Trophoblast cell (in vitro differentiated cells and primary cell): ENCODE data around the gene SLA2.
A peak's percentile ranks its signal among the peaks of the same experiment; 100 is the strongest.

Source experiments
- DNase-seq, 2 donors: peaks; one replicate each; pipeline ENCODE4 v3.0.0-alpha.2; 2016
- H2AFZ ChIP-seq: 2 replicates; pipeline ENCODE4 v1.6.1; 2013; ENCODE audit warnings: low read length, moderate library complexity, mild to moderate bottlenecking; ENCODE audit not compliant: insufficient read depth, poor library complexity
- H2AK5ac ChIP-seq: 2 replicates; pipeline ENCODE4 v1.6.1; 2013; ENCODE audit warnings: mild to moderate bottlenecking, low read length
- H2BK120ac ChIP-seq: 2 replicates; pipeline ENCODE4 v1.6.1; 2013; ENCODE audit warnings: low read length, mild to moderate bottlenecking, moderate library complexity; ENCODE audit not compliant: insufficient read depth, poor library complexity
- H2BK12ac ChIP-seq: 2 replicates; pipeline ENCODE4 v1.6.1; 2013; ENCODE audit warnings: mild to moderate bottlenecking, low read length, moderate library complexity
- H2BK5ac ChIP-seq: 2 replicates; pipeline ENCODE4 v1.6.1; 2013; ENCODE audit warnings: low read length, low read depth, moderate library complexity, mild to moderate bottlenecking; ENCODE audit not compliant: poor library complexity
- H3K14ac ChIP-seq: 2 replicates; pipeline ENCODE4 v1.6.1; 2013; ENCODE audit warnings: mild to moderate bottlenecking, low read length
- H3K18ac ChIP-seq: 2 replicates; pipeline ENCODE4 v1.6.1; 2013; ENCODE audit warnings: mild to moderate bottlenecking, low read length
- H3K23ac ChIP-seq: 2 replicates; pipeline ENCODE4 v1.6.1; 2013; ENCODE audit warnings: low read length
- H3K27ac ChIP-seq: 2 replicates; pipeline ENCODE4 v1.5.1; 2013; ENCODE audit warnings: low read depth, mild to moderate bottlenecking, inconsistent platforms, low read length, moderate library complexity
- H3K27me3 ChIP-seq: 2 replicates; pipeline ENCODE4 v1.6.1; 2013; ENCODE audit warnings: inconsistent platforms, mild to moderate bottlenecking, low read length, moderate library complexity; ENCODE audit not compliant: insufficient read depth
- H3K36me3 ChIP-seq, 2 experiments: 1 replicate in 1 of 2; 2 replicates in 1 of 2; pipeline ENCODE4 v1.6.1; 2013; ENCODE audit warnings: low read length in 2 of 2, mild to moderate bottlenecking in 2 of 2, moderate library complexity in 1 of 2; ENCODE audit not compliant: insufficient read depth in 2 of 2, control insufficient read depth in 1 of 2
- H3K4ac ChIP-seq: 2 replicates; pipeline ENCODE4 v1.6.1; 2013; ENCODE audit warnings: low read depth, mild to moderate bottlenecking, low read length, moderate library complexity
- H3K4me1 ChIP-seq, 2 experiments: 1 replicate in 1 of 2; 2 replicates in 1 of 2; pipeline ENCODE4 v1.6.1; 2013; ENCODE audit warnings: low read length in 2 of 2, mild to moderate bottlenecking in 2 of 2, moderate library complexity in 1 of 2; ENCODE audit not compliant: insufficient read depth in 2 of 2, control insufficient read depth in 1 of 2
- H3K4me2 ChIP-seq: 2 replicates; pipeline ENCODE4 v1.6.1; 2013; ENCODE audit warnings: inconsistent platforms, mild to moderate bottlenecking, low read length, moderate library complexity
- H3K4me3 ChIP-seq: 2 replicates; pipeline ENCODE4 v1.5.1; 2013; ENCODE audit warnings: mild to moderate bottlenecking, low read depth, low read length, inconsistent platforms
- H3K79me1 ChIP-seq: one replicate; pipeline ENCODE4 v1.6.1; 2013; ENCODE audit warnings: low read length
- H3K79me2 ChIP-seq: 2 replicates; pipeline ENCODE4 v1.6.1; 2013; ENCODE audit warnings: low read length, mild to moderate bottlenecking; ENCODE audit not compliant: control insufficient read depth, insufficient read depth, poor library complexity
- H3K9ac ChIP-seq: 2 replicates; pipeline ENCODE4 v1.6.1; 2013; ENCODE audit warnings: mild to moderate bottlenecking, low read length
- H3K9me3 ChIP-seq: 2 replicates; pipeline ENCODE4 v1.6.1; 2013; ENCODE audit warnings: low read depth, mild to moderate bottlenecking, control low read depth, inconsistent platforms, low read length; ENCODE audit not compliant: insufficient read depth
- H4K12ac ChIP-seq: 2 replicates; pipeline ENCODE4 v1.6.1; 2013; ENCODE audit warnings: low read depth, mild to moderate bottlenecking, low read length, moderate library complexity
- H4K8ac ChIP-seq: 2 replicates; pipeline ENCODE4 v1.6.1; 2013; ENCODE audit warnings: low read depth, mild to moderate bottlenecking, low read length, moderate library complexity
- H4K91ac ChIP-seq: one replicate; pipeline ENCODE4 v1.6.1; 2013; ENCODE audit warnings: low read depth, mild to moderate bottlenecking, low read length, moderate library complexity
- WGBS: extraction: QIAGEN DNeasy Blood & Tissue Kit; methylation state at CpG from one replicate; pipeline ENCODE4 v1.1.7; 2013; ENCODE audit warnings: missing lambda C conversion rate; ENCODE audit not compliant: insufficient read length, insufficient coverage; ENCODE audit errors: extremely low coverage; 5-methylcytosine and 5-hydroxymethylcytosine counted together

Gene SLA2

DNA sequence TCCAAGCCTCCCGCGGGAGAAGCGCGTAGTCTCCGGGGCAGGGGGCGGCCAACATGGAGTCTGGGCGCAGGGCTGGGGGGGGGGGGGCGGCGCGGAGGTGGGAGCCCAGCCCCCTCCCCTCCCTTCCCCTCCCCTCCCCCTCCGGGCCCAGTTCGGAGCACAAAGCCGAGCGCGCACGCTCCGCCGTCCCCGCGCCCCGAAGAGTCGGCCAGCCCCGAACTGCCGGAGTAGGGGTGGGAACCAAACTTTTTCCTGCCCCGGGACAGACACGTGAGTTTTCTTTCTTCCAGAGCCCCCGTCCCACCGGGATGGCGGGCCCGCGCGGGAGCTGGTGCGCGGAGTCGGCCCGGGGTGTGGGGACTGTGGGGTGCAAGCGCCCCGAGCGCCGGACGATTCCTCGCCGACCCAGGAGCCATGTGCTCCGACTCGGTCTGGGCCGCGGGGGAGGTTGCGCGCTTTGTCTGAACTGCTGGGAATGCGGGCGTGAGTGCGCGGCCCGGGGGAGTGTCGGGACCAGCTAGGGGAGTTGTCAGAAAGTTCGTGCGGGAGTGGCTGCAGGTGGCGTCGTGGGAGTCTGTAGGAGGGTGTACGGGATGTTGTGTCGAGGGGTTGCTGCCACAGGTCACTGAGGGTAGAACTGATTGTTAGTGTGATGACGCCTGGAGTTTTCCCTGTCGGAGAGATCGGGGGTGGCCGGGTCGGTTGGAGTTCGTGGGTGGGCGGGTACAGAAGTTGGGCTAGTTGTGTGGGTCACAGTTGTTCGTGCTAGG lies 71.4 kb downstream of the SLA2 start:
- no CpG with 5 or more reads among the region's 69 CpGs for WGBS
- Histone ChIP-seq H3K4me1 (peaks cover 21 to 24% of the 10 kb centered on the region in 2 experiments), H2BK120ac (peak overlapping the region; percentile 62), H3K36me3 (peaks cover 9% of the 10 kb centered on the region in 2 experiments), H3K4me2 (peak overlapping the region; percentile 87), H3K79me1 (peaks cover 24% of the 10 kb centered on the region), H3K4me3 (peak overlapping the region; percentile 88), H3K27me3 (no peaks in the 10 kb centered on the region), H4K12ac (peak overlapping the region; percentile 83), H3K27ac (peak overlapping the region; percentile 48), H2AFZ (peak overlapping the region; percentile 83), H2AK5ac (peak overlapping the region; percentile 82), H3K4ac (peak overlapping the region; percentile 94), H2BK12ac (peak overlapping the region; percentile 61), H3K79me2 (peaks cover 18% of the 10 kb centered on the region), H3K9me3 (no peaks in the 10 kb centered on the region), H4K91ac (peak overlapping the region; percentile 93), H3K18ac (peak overlapping the region; percentile 83), H3K14ac (peak overlapping the region; percentile 97), H3K23ac (no peak overlapping the region), H2BK5ac (peak overlapping the region; percentile 86), H4K8ac (peak overlapping the region; percentile 76), H3K9ac (peak overlapping the region; percentile 88)
- peak; percentile 67 to 80 for DNase-seq

GRCh38 chr20:36573798-36574365 lies 72.1 kb downstream of the SLA2 start:
- H3K36me3 ChIP-seq = peaks cover 4 to 6% of the 10 kb centered on the region in 2 experiments
- peak overlapping the region; percentile 87 for H3K4me2 ChIP-seq
- H4K12ac ChIP-seq = peak overlapping the region; percentile 76
- H3K27ac ChIP-seq = peak overlapping the region; percentile 52
- peaks cover 24% of the 10 kb centered on the region for H3K79me1 ChIP-seq
- H3K4me1 ChIP-seq = peaks cover 21 to 25% of the 10 kb centered on the region in 2 experiments
- no peak overlapping the region for H3K23ac ChIP-seq
- DNase-seq = no peak
- H2BK120ac ChIP-seq = peak overlapping the region; percentile 75
- no peaks in the 10 kb centered on the region for H3K9me3 ChIP-seq
- H3K18ac ChIP-seq = peak overlapping the region; percentile 90
- H2BK5ac ChIP-seq = peak overlapping the region; percentile 86
- WGBS = no CpG with 5 or more reads among the region's 53 CpGs
- H4K91ac ChIP-seq = peak overlapping the region; percentile 93
- peak overlapping the region; percentile 94 for H3K4ac ChIP-seq
- peak overlapping the region; percentile 70 for H2AFZ ChIP-seq
- peak overlapping the region; percentile 88 for H3K4me3 ChIP-seq
- peak overlapping the region; percentile 29 for H2BK12ac ChIP-seq
- H3K9ac ChIP-seq = peak overlapping the region; percentile 88
- H4K8ac ChIP-seq = peak overlapping the region; percentile 75
- no peaks in the 10 kb centered on the region for H3K27me3 ChIP-seq
- H3K14ac ChIP-seq = peak overlapping the region; percentile 88
- peaks cover 18% of the 10 kb centered on the region for H3K79me2 ChIP-seq
- H2AK5ac ChIP-seq = peak overlapping the region; percentile 64

DNA sequence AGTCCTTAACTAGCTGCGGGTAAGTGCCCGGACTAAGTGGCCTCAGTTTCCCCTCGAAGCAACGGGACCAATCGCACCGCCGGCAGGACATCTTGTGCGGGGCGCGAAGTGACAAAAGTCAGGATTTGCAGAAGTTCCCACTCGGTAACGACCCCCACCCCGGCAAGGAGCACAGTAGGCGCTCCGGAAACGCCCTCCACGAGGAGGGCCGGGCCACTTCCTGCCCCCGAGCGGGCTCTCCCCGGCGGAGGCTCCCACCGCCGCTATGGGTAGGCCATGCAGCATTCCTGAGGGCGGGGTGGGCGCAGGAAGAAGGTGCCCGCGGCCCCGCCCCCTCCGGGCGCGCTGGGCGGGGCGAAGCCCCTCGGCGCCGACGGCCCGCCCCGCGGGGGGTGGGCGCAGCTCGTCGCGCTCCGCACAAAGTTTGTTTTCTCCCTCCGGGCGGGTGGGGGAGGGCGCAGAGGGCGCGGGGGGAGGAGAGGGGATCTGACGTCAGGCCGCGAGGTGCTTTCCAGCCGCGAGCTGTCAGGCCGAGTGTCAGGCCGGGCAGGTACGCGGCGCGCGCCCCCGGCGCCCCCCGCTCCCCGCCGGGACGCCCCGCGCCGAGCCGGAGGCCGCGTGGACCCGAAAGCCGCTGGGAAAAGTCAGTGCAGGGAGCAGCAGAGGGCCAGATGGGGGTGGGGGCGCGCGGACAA lies 72.7 kb downstream of the SLA2 start, which contains the start of gene TGIF2:
TSS of gene TGIF2 (plus strand) at position 495 of the 695 bp plus-strand sequence. CDS start 5,178 bp downstream, outside the sequence.
- no peaks in the 10 kb centered on the region for H3K27me3 ChIP-seq
- H2BK5ac ChIP-seq = peak within 1 kb of the TSS; percentile 86
- H3K9ac ChIP-seq = peak within 1 kb of the TSS; percentile 88
- peak within 1 kb of the TSS; percentile 87 for H3K4me2 ChIP-seq
- peak within 1 kb of the TSS; percentile 88 for H3K4me3 ChIP-seq
- DNase-seq = peak; percentile 55 to 73
- H3K9me3 ChIP-seq = no peaks in the 10 kb centered on the region
- peak within 1 kb of the TSS; percentile 61 for H2BK12ac ChIP-seq
- peak within 1 kb of the TSS; percentile 93 for H4K91ac ChIP-seq
- H3K79me2 ChIP-seq = peaks cover 18% of the 10 kb centered on the region
- no peak within 1 kb of the TSS for H3K23ac ChIP-seq
- no CpG with 5 or more reads among the region's 80 CpGs for WGBS
- H4K12ac ChIP-seq = peak within 1 kb of the TSS; percentile 83
- peaks cover 24% of the 10 kb centered on the region for H3K79me1 ChIP-seq
- peak within 1 kb of the TSS; percentile 94 for H3K4ac ChIP-seq
- H3K4me1 ChIP-seq = peaks cover 21 to 25% of the 10 kb centered on the region in 2 experiments
- H3K18ac ChIP-seq = peak within 1 kb of the TSS; percentile 90
- H3K14ac ChIP-seq = peak within 1 kb of the TSS; percentile 97
- peak within 1 kb of the TSS; percentile 82 for H2AK5ac ChIP-seq
- H3K36me3 ChIP-seq = no peaks in the 10 kb centered on the region
- peak within 1 kb of the TSS; percentile 95 for H4K8ac ChIP-seq
- H2BK120ac ChIP-seq = peak within 1 kb of the TSS; percentile 75
- H3K27ac ChIP-seq = peak within 1 kb of the TSS; percentile 86
- H2AFZ ChIP-seq = peak within 1 kb of the TSS; percentile 83

GRCh38 chr20:36572701-36573102 lies 73.3 kb downstream of the SLA2 start:
- H3K9me3 ChIP-seq = no peaks in the 10 kb centered on the region
- H3K27me3 ChIP-seq = no peaks in the 10 kb centered on the region
- DNase-seq = peak in 1 of 2 donors; percentile 45
- H2AK5ac ChIP-seq = peak overlapping the region; percentile 9
- WGBS = no CpG with 5 or more reads among the region's 20 CpGs
- H3K36me3 ChIP-seq = no peaks in the 10 kb centered on the region
- peak overlapping the region; percentile 30 for H2AFZ ChIP-seq
- H3K23ac ChIP-seq = no peak overlapping the region
- H3K79me2 ChIP-seq = peaks cover 18% of the 10 kb centered on the region
- H3K27ac ChIP-seq = peak overlapping the region; percentile 86
- peak overlapping the region; percentile 85 for H4K91ac ChIP-seq
- peak overlapping the region; percentile 87 for H3K4me2 ChIP-seq
- peak overlapping the region; percentile 95 for H4K8ac ChIP-seq
- peak overlapping the region; percentile 47 for H3K18ac ChIP-seq
- H2BK12ac ChIP-seq = peak overlapping the region; percentile 9
- H3K9ac ChIP-seq = peak overlapping the region; percentile 31
- H3K4ac ChIP-seq = peak overlapping the region; percentile 50
- H3K14ac ChIP-seq = peak overlapping the region; percentile 27
- H2BK120ac ChIP-seq = peak overlapping the region; percentile 75
- peak overlapping the region; percentile 65 for H2BK5ac ChIP-seq
- peaks cover 24% of the 10 kb centered on the region for H3K79me1 ChIP-seq
- peaks cover 21 to 25% of the 10 kb centered on the region in 2 experiments for H3K4me1 ChIP-seq
- peak overlapping the region; percentile 24 for H4K12ac ChIP-seq
- H3K4me3 ChIP-seq = peak overlapping the region; percentile 66
